ENCODE measurements around the gene DDX18. TPM values are rescaled to one million over a fixed set of nuclear protein-coding genes. Genes with fewer than 3 reads are reported as not detected.

The DDX18 gene
- polyA plus RNA-seq, 1 donor (not counting 4 experiments of a cell fraction or from before 2014, with no cell fraction given), result 73.4 TPM

- H3K36me3 ChIP-seq (ENCODE audit: control insufficient read depth in 2 of 2, extremely low read depth in 1 of 2, insufficient read depth in 2 of 2, low read length in 2 of 2), result no peaks in the 10 kb centered on the region
- H3K27ac ChIP-seq (ENCODE audit: control insufficient read depth, insufficient read depth, low read length), result no peak overlapping the region
- H3K27me3 ChIP-seq (ENCODE audit: control insufficient read depth, extremely low read depth, insufficient read depth, low read length), result no peaks in the 10 kb centered on the region
- H4K20me1 ChIP-seq (ENCODE audit: control insufficient read depth, extremely low read depth, insufficient read depth, low read length), result no peaks in the 10 kb centered on the region
- dilution Hi-C loops (cut with MboI; ENCODE audit: extremely low pct_ligation_motif_present, low sequenced_read_pairs), result no loop called here
- no peaks in the 10 kb centered on the region for H3K4me1 ChIP-seq (ENCODE audit: control insufficient read depth, extremely low read depth, insufficient read depth, low read length)
- TF ChIP-seq CTCF (optimal IDR thresholded peaks at IDR 0.05 in 1 of 3, IDR thresholded peaks at IDR 0.05 in 1 of 3, conservative IDR thresholded peaks at IDR 0.05 in 1 of 3; ENCODE audit: extremely low read depth in 1 of 3, insufficient read depth in 2 of 3, low read length in 3 of 3), result no peak
- no peak for TF ChIP-seq EZH2 (IDR thresholded peaks at IDR 0.05; ENCODE audit: low read length)
- H3K9ac ChIP-seq (ENCODE audit: control insufficient read depth, extremely low read depth, insufficient read depth, low read length), result no peak overlapping the region
- no peak overlapping the region for H3K4me2 ChIP-seq (ENCODE audit: control insufficient read depth, extremely low read depth, insufficient read depth, low read depth, low read length)
- FAIRE-seq, result no peak
- no peak for DNase-seq (ENCODE audit: low read depth, low spot score)
- H3K79me2 ChIP-seq (ENCODE audit: control insufficient read depth, insufficient read depth, low read length), result no peaks in the 10 kb centered on the region
- H3K9me1 ChIP-seq (ENCODE audit: control insufficient read depth, extremely low read depth, insufficient read depth, low read length), result no peaks in the 10 kb centered on the region
- H2AFZ ChIP-seq (ENCODE audit: control insufficient read depth, low read length), result no peak overlapping the region
- H3K4me3 ChIP-seq (ENCODE audit: control insufficient read depth in 2 of 3, extremely low read depth in 1 of 3, insufficient read depth in 2 of 3, low read depth in 1 of 3, low read length in 3 of 3), result no peak overlapping the region
- H3K9me3 ChIP-seq (ENCODE audit: control insufficient read depth, low read depth, low read length), result no peaks in the 10 kb centered on the region
Observed at GRCh38 chr2:117875786-117876185, 61.3 kb downstream of the DDX18 start.

DNA sequence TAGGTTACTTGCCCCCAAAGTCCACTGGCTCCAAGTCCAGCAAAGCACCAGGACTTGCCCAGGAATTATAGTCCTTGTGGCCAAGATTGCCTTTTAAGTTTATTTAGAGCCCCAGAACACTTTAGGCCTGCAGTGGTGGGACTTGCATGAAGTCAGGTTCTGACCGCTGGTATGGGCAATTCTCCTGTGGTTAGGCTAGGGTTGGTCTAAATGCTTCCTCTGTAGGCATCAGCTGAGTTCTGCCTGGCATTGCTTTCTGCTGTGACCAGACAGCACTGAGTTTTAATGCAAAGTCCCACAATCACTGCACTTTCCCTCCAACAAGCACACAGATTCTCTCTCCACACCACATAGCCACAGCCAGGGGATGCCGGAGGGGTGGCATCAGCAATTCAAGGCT is 64.5 kb downstream of the DDX18 start:
- H2AFZ ChIP-seq (ENCODE audit: control insufficient read depth, low read length), result no peak overlapping the region

More for the DNA sequence above, 64.5 kb downstream of the DDX18 start:
- FAIRE-seq (no peak), DNase-seq (ENCODE audit: low read depth, low spot score) (no peak)
- Histone ChIP-seq H3K9me1 (ENCODE audit: control insufficient read depth, extremely low read depth, insufficient read depth, low read length) (no peaks in the 10 kb centered on the region), H3K4me2 (ENCODE audit: control insufficient read depth, extremely low read depth, insufficient read depth, low read depth, low read length) (no peak overlapping the region), H3K27me3 (ENCODE audit: control insufficient read depth, extremely low read depth, insufficient read depth, low read length) (no peaks in the 10 kb centered on the region), H4K20me1 (ENCODE audit: control insufficient read depth, extremely low read depth, insufficient read depth, low read length) (no peaks in the 10 kb centered on the region), H3K9ac (ENCODE audit: control insufficient read depth, extremely low read depth, insufficient read depth, low read length) (no peak overlapping the region), H3K4me1 (ENCODE audit: control insufficient read depth, extremely low read depth, insufficient read depth, low read length) (no peaks in the 10 kb centered on the region), H3K36me3 (ENCODE audit: control insufficient read depth in 2 of 2, extremely low read depth in 1 of 2, insufficient read depth in 2 of 2, low read length in 2 of 2) (no peaks in the 10 kb centered on the region), H3K27ac (ENCODE audit: control insufficient read depth, insufficient read depth, low read length) (no peak overlapping the region), H3K9me3 (ENCODE audit: control insufficient read depth, low read depth, low read length) (no peaks in the 10 kb centered on the region), H3K79me2 (ENCODE audit: control insufficient read depth, insufficient read depth, low read length) (no peaks in the 10 kb centered on the region), H3K4me3 (ENCODE audit: control insufficient read depth in 2 of 3, extremely low read depth in 1 of 3, insufficient read depth in 2 of 3, low read depth in 1 of 3, low read length in 3 of 3) (no peak overlapping the region)
- dilution Hi-C loops (cut with MboI; ENCODE audit: extremely low pct_ligation_motif_present, low sequenced_read_pairs), result no loop called here
- no peak for TF ChIP-seq CTCF (optimal IDR thresholded peaks at IDR 0.05 in 1 of 3, IDR thresholded peaks at IDR 0.05 in 1 of 3, conservative IDR thresholded peaks at IDR 0.05 in 1 of 3; ENCODE audit: extremely low read depth in 1 of 3, insufficient read depth in 2 of 3, low read length in 3 of 3)

Other genes with a start within 250 kb of the DDX18 start
- 13.6 to 21.3 TPM (median 16.2 TPM) in 3 replicates for gene CCDC93, start 199.4 kb downstream of the DDX18 start, polyA plus RNA-seq

Data from keratinocyte (primary cell).